NCI-H1694 treated with DMSO at 0.1 percent for 48 hours (cell line): Measurements from ENCODE around the gene ABTB1.

Experiments used
- DNase-seq: peaks from one replicate; lab custom pipeline; 2025; lab: John Stamatoyannopoulos, UW

ABTB1 gene

GRCh38 chr3:127687228-127687737, 14.5 kb downstream of the ABTB1 start:
- no peak for DNase-seq

- no peak for DNase-seq
Observed at GRCh38 chr3:127688022-127688415, 15.3 kb downstream of the ABTB1 start.

GRCh38 chr3:127688416-127689265, 15.9 kb downstream of the ABTB1 start:
- peak; percentile 64 for DNase-seq

GRCh38 chr3:127689266-127689860, 16.6 kb downstream of the ABTB1 start:
- no peak for DNase-seq

- no peak for DNase-seq
Observed at GRCh38 chr3:127690106-127690505, 17.4 kb downstream of the ABTB1 start.

GRCh38 chr3:127690823-127691452, 18.2 kb downstream of the ABTB1 start:
- DNase-seq, result peak; percentile 16

GRCh38 chr3:127691489-127691888, 18.7 kb downstream of the ABTB1 start:
- no peak for DNase-seq

GRCh38 chr3:127691974-127692373, 19.2 kb downstream of the ABTB1 start:
- no peak for DNase-seq

- no peak for DNase-seq
Observed at GRCh38 chr3:127692501-127693335, 20.0 kb downstream of the ABTB1 start.

GRCh38 chr3:127693336-127693843, 20.6 kb downstream of the ABTB1 start:
- no peak for DNase-seq

GRCh38 chr3:127694467-127695215, 21.9 kb downstream of the ABTB1 start:
- peak; percentile 71 for DNase-seq

- peak; percentile 97 for DNase-seq
Observed at GRCh38 chr3:127697551-127698240, 24.9 kb downstream of the ABTB1 start.

- DNase-seq, result no peak
Observed at GRCh38 chr3:127698286-127698685, 25.5 kb downstream of the ABTB1 start.

- no peak for DNase-seq
Observed at GRCh38 chr3:127698691-127699415, 26.1 kb downstream of the ABTB1 start.

- DNase-seq, result peak; percentile 35
Observed at GRCh38 chr3:127699416-127700300, 26.9 kb downstream of the ABTB1 start.

- DNase-seq, result no peak
Observed at GRCh38 chr3:127700406-127700805, 27.7 kb downstream of the ABTB1 start.

- DNase-seq, result no peak
Observed at GRCh38 chr3:127701280-127701911, 28.6 kb downstream of the ABTB1 start.

GRCh38 chr3:127702151-127702578, 29.4 kb downstream of the ABTB1 start:
- no peak for DNase-seq
